ENCODE data around the gene PRRG2. TPM values are rescaled to one million over a fixed set of nuclear protein-coding genes. Genes with fewer than 3 reads are reported as not detected.

Gene PRRG2
- polyA plus RNA-seq, 1 donor = 11.4 TPM

- Histone ChIP-seq H3K4me3 (ENCODE audit: low read length) (no peak overlapping the region), H3K27ac (ENCODE audit: low read length) (no peak overlapping the region), H3K36me3 (ENCODE audit: control insufficient read depth, insufficient read depth, low read length) (no peaks in the 10 kb centered on the region), H3K9me3 (ENCODE audit: control insufficient read depth, low read depth, low read length) (no peaks in the 10 kb centered on the region), H3K27me3 (ENCODE audit: control insufficient read depth, insufficient read depth, low read length) (no peaks in the 10 kb centered on the region), H3K4me1 (ENCODE audit: control insufficient read depth, insufficient read depth, low read length) (no peaks in the 10 kb centered on the region)
- WGBS (ENCODE audit: insufficient coverage, low lambda C conversion rate) = no CpG with 5 or more reads among the region's 8 CpGs
- no peak for DNase-seq
Measured at GRCh38 chr19:49587227-49587626, 6.1 kb downstream of the PRRG2 start.

GRCh38 chr19:49588365-49589122 lies 7.4 kb downstream of the PRRG2 start:
- no peak for DNase-seq

GRCh38 chr19:49589502-49589905 lies 8.4 kb downstream of the PRRG2 start:
- no peak for DNase-seq
- no CpG with 5 or more reads among the region's 5 CpGs for WGBS (ENCODE audit: insufficient coverage, low lambda C conversion rate)
- no peak overlapping the region for H3K4me3 ChIP-seq (ENCODE audit: low read length)
- H3K36me3 ChIP-seq (ENCODE audit: control insufficient read depth, insufficient read depth, low read length) = peaks cover 9% of the 10 kb centered on the region
- no peaks in the 10 kb centered on the region for H3K27me3 ChIP-seq (ENCODE audit: control insufficient read depth, insufficient read depth, low read length)
- H3K27ac ChIP-seq (ENCODE audit: low read length) = peak overlapping the region; percentile 37
- no peaks in the 10 kb centered on the region for H3K9me3 ChIP-seq (ENCODE audit: control insufficient read depth, low read depth, low read length)
- H3K4me1 ChIP-seq (ENCODE audit: control insufficient read depth, insufficient read depth, low read length) = peaks cover 9% of the 10 kb centered on the region

More at GRCh38 chr19:49588365-49589122, 7.4 kb downstream of the PRRG2 start:
- no peak overlapping the region for H3K4me3 ChIP-seq (ENCODE audit: low read length)
- H3K27ac ChIP-seq (ENCODE audit: low read length) = no peak overlapping the region
- H3K36me3 ChIP-seq (ENCODE audit: control insufficient read depth, insufficient read depth, low read length) = no peaks in the 10 kb centered on the region
- H3K4me1 ChIP-seq (ENCODE audit: control insufficient read depth, insufficient read depth, low read length) = peaks cover 1% of the 10 kb centered on the region
- no peaks in the 10 kb centered on the region for H3K9me3 ChIP-seq (ENCODE audit: control insufficient read depth, low read depth, low read length)
- no peaks in the 10 kb centered on the region for H3K27me3 ChIP-seq (ENCODE audit: control insufficient read depth, insufficient read depth, low read length)
- WGBS (ENCODE audit: insufficient coverage, low lambda C conversion rate) = no CpG with 5 or more reads among the region's 18 CpGs

- Histone ChIP-seq H3K27me3 (ENCODE audit: control insufficient read depth, insufficient read depth, low read length) (no peaks in the 10 kb centered on the region), H3K4me1 (ENCODE audit: control insufficient read depth, insufficient read depth, low read length) (peaks cover 11% of the 10 kb centered on the region), H3K9me3 (ENCODE audit: control insufficient read depth, low read depth, low read length) (no peaks in the 10 kb centered on the region), H3K27ac (ENCODE audit: low read length) (peak overlapping the region; percentile 84), H3K4me3 (ENCODE audit: low read length) (peak overlapping the region; percentile 92), H3K36me3 (ENCODE audit: control insufficient read depth, insufficient read depth, low read length) (peaks cover 17% of the 10 kb centered on the region)
- 0% methylated on average over 1 of the region's 58 CpGs for WGBS (ENCODE audit: insufficient coverage, low lambda C conversion rate)
- peak; percentile 95 to 98 for DNase-seq
Measured at GRCh38 chr19:49590071-49590970, 9.2 kb downstream of the PRRG2 start.

DNA sequence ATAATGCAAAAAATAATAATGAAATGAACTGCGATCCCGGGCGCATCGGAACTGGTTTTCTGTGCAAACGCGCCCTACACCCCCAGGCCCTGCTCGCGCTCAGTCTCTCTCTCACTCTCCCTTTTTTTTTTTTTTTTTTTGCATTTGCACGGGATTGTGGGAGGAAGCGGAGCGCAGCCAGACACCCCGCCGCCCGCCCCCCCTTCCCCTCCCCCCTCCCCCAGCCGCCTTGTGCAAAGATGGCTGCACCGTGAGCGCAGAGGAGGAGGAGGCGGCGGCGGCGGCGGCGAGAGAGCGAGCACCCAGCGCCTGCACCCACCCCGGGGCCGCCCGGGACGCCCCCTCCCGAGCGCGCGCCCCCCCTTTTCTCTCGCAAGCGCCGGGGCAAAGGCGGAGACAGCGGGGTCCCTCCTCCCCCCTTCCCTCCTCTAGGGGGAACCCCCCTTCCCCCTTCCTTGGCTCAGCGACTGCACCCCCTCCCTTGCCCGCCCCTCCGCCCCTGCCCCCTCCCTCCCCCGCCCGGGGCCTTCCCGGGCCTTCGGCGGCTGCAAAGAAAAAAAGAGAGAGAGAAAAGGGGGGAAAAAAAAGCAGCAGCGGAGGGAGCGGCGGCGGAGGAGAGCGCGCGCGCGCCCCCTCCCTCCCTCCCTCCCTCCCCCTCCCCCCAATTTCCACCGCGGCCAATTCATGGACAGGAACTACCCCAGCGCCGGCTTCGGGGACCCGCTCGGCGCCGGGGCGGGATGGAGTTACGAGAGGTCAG lies 10.0 kb downstream of the PRRG2 start, which contains the start of gene PRR12:
Gene PRR12, plus strand, starts transcription at position 212 of the 760 bp plus-strand sequence. Its CDS starts 473 bp downstream, at position 685.
- H3K4me3 ChIP-seq (ENCODE audit: low read length) = peak within 1 kb of the TSS; percentile 92
- H3K4me1 ChIP-seq (ENCODE audit: control insufficient read depth, insufficient read depth, low read length) = peaks cover 11% of the 10 kb centered on the region
- peak in 1 of 2 donors; percentile 88 for DNase-seq
- peaks cover 3% of the 10 kb centered on the region for H3K9me3 ChIP-seq (ENCODE audit: control insufficient read depth, low read depth, low read length)
- peaks cover 25% of the 10 kb centered on the region for H3K36me3 ChIP-seq (ENCODE audit: control insufficient read depth, insufficient read depth, low read length)
- H3K27ac ChIP-seq (ENCODE audit: low read length) = peak within 1 kb of the TSS; percentile 84
- H3K27me3 ChIP-seq (ENCODE audit: control insufficient read depth, insufficient read depth, low read length) = no peaks in the 10 kb centered on the region
- WGBS (ENCODE audit: insufficient coverage, low lambda C conversion rate) = no CpG with 5 or more reads among the region's 66 CpGs

DNA sequence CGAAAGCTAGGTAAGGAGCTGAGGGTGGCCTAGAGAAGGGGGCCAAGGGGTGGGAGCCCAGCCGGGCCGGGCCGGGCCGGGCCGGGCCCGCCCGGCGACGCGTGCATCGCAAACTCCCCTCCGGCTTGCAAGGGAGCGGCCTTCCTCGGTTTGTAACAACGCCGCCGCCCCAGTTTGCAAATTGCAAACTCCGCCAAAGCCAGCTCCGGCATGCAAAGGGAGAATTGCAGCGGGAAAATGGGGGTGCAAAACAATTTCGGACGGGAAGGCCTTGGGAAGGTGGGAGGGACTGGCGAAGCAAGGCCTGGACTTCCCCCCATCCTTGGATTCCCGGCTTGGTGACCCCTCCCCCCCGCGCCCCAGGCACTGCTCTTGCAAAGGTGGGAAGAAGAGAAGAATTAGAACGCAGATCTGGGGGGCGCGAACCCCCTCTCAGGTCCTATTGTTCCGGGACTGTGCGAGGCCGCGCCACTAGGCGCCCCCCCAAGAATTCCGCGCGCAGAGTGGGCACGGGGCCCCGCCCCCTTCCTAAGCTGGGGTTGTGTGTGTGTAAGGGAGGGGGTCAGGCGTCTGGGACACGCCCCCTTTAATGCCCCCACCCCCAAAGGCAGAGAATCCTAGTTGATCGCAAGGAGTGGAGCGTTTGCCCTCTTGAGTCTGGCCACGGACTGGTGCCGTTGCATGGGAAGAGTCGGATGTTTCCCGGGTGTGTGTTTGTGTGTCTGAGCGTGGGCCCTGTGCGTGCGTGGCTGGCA lies 10.8 kb downstream of the PRRG2 start:
- peak overlapping the region; percentile 55 for H3K27ac ChIP-seq (ENCODE audit: low read length)
- peaks cover 30% of the 10 kb centered on the region for H3K36me3 ChIP-seq (ENCODE audit: control insufficient read depth, insufficient read depth, low read length)
- no peaks in the 10 kb centered on the region for H3K27me3 ChIP-seq (ENCODE audit: control insufficient read depth, insufficient read depth, low read length)
- H3K4me1 ChIP-seq (ENCODE audit: control insufficient read depth, insufficient read depth, low read length) = peaks cover 11% of the 10 kb centered on the region
- peaks cover 5% of the 10 kb centered on the region for H3K9me3 ChIP-seq (ENCODE audit: control insufficient read depth, low read depth, low read length)
- DNase-seq = peak in 1 of 2 donors; percentile 64
- no CpG with 5 or more reads among the region's 51 CpGs for WGBS (ENCODE audit: insufficient coverage, low lambda C conversion rate)
- H3K4me3 ChIP-seq (ENCODE audit: low read length) = peak overlapping the region; percentile 92

GRCh38 chr19:49592486-49593232 lies 11.5 kb downstream of the PRRG2 start:
- H3K27me3 ChIP-seq (ENCODE audit: control insufficient read depth, insufficient read depth, low read length) = no peaks in the 10 kb centered on the region
- peaks cover 11% of the 10 kb centered on the region for H3K4me1 ChIP-seq (ENCODE audit: control insufficient read depth, insufficient read depth, low read length)
- H3K36me3 ChIP-seq (ENCODE audit: control insufficient read depth, insufficient read depth, low read length) = peaks cover 36% of the 10 kb centered on the region
- WGBS (ENCODE audit: insufficient coverage, low lambda C conversion rate) = no CpG with 5 or more reads among the region's 28 CpGs
- peak overlapping the region; percentile 55 for H3K27ac ChIP-seq (ENCODE audit: low read length)
- peak in 1 of 2 donors; percentile 21 for DNase-seq
- H3K4me3 ChIP-seq (ENCODE audit: low read length) = peak overlapping the region; percentile 92
- peaks cover 8% of the 10 kb centered on the region for H3K9me3 ChIP-seq (ENCODE audit: control insufficient read depth, low read depth, low read length)

- peak overlapping the region; percentile 92 for H3K4me3 ChIP-seq (ENCODE audit: low read length)
- H3K36me3 ChIP-seq (ENCODE audit: control insufficient read depth, insufficient read depth, low read length) = peaks cover 39% of the 10 kb centered on the region
- H3K9me3 ChIP-seq (ENCODE audit: control insufficient read depth, low read depth, low read length) = peaks cover 8% of the 10 kb centered on the region
- no peaks in the 10 kb centered on the region for H3K27me3 ChIP-seq (ENCODE audit: control insufficient read depth, insufficient read depth, low read length)
- peak; percentile 87 to 90 for DNase-seq
- peak overlapping the region; percentile 67 for H3K27ac ChIP-seq (ENCODE audit: low read length)
- WGBS (ENCODE audit: insufficient coverage, low lambda C conversion rate) = 11% methylated on average over 4 of the region's 27 CpGs
- peaks cover 11% of the 10 kb centered on the region for H3K4me1 ChIP-seq (ENCODE audit: control insufficient read depth, insufficient read depth, low read length)
Measured at GRCh38 chr19:49593233-49594113, 12.4 kb downstream of the PRRG2 start.
